Measurements from ENCODE around the gene CPT2. TPM values are rescaled to one million over a fixed set of nuclear protein-coding genes. Genes with fewer than 3 reads are reported as not detected.

CPT2 gene
- total RNA-seq, 1 experiment from 2014 or later: 35.7 TPM

GRCh38 chr1:53249706-53250105, 53.1 kb downstream of the CPT2 start:
- no peak overlapping the region for H3K4me3 ChIP-seq
- ChIA-PET POLR2A (ENCODE audit: unreplicated experiment) (no interaction called here), CTCF (no interaction called here)
- no peaks in the 10 kb centered on the region for H3K79me2 ChIP-seq (ENCODE audit: low read depth)
- intact Hi-C loops (cut with micrococcal nuclease; ENCODE audit: unreplicated experiment): no loop called here
- peaks cover 23% of the 10 kb centered on the region; the same call in 1 of the 2 replicates for H3K36me3 ChIP-seq (ENCODE audit: low read depth)
- no peaks in the 10 kb centered on the region for H3K4me1 ChIP-seq (replicated peaks; ENCODE audit: insufficient read depth)
- H3F3A ChIP-seq (ENCODE audit: insufficient read depth, low read depth): peaks cover 15% of the 10 kb centered on the region; the same call in 1 of the 2 replicates
- BruUV-seq (replicated peaks): no TSS peak
- H3K27ac ChIP-seq: no peak overlapping the region
- no peak for TF ChIP-seq EZH2 (IDR thresholded peaks at IDR 0.05; ENCODE audit: low read depth)
- no peak for TF ChIP-seq CTCF (conservative IDR thresholded peaks at IDR 0.05)
- H3K9me3 ChIP-seq (ENCODE audit: insufficient read depth, low read depth): no peaks in the 10 kb centered on the region
- H2AFZ ChIP-seq: no peak overlapping the region
- no peaks in the 10 kb centered on the region for H3K27me3 ChIP-seq (ENCODE audit: insufficient read depth, low read depth)
- no peak for DNase-seq
- no peaks in the 10 kb centered on the region for H4K20me1 ChIP-seq (ENCODE audit: insufficient read depth)
- H3K9me2 ChIP-seq (ENCODE audit: insufficient read depth): no peaks in the 10 kb centered on the region
- no peak overlapping the region for H3K4me2 ChIP-seq

- CTCF ChIA-PET: no interaction called here
- no peaks in the 10 kb centered on the region for H3K4me1 ChIP-seq (replicated peaks; ENCODE audit: insufficient read depth)
- no TSS peak for BruUV-seq (replicated peaks)
- H3K4me3 ChIP-seq: no peak overlapping the region
- TF ChIP-seq CTCF (conservative IDR thresholded peaks at IDR 0.05): no peak
- TF ChIP-seq EZH2 (IDR thresholded peaks at IDR 0.05; ENCODE audit: low read depth): no peak
- POLR2A ChIA-PET (ENCODE audit: unreplicated experiment): no interaction called here
- no peaks in the 10 kb centered on the region for H3K27me3 ChIP-seq (ENCODE audit: insufficient read depth, low read depth)
- H4K20me1 ChIP-seq (ENCODE audit: insufficient read depth): no peaks in the 10 kb centered on the region
- intact Hi-C loops (cut with micrococcal nuclease; ENCODE audit: unreplicated experiment): no loop called here
- H3K27ac ChIP-seq: no peak overlapping the region
- H3K4me2 ChIP-seq: no peak overlapping the region
- H2AFZ ChIP-seq: no peak overlapping the region
- no peaks in the 10 kb centered on the region for H3K9me2 ChIP-seq (ENCODE audit: insufficient read depth)
- peaks cover 28% of the 10 kb centered on the region for H3K36me3 ChIP-seq (ENCODE audit: low read depth)
- H3K79me2 ChIP-seq (ENCODE audit: low read depth): no peaks in the 10 kb centered on the region
- DNase-seq: no peak
- no peaks in the 10 kb centered on the region for H3K9me3 ChIP-seq (ENCODE audit: insufficient read depth, low read depth)
- H3F3A ChIP-seq (ENCODE audit: insufficient read depth, low read depth): peaks cover 12% of the 10 kb centered on the region; the same call in 1 of the 2 replicates
Observed at GRCh38 chr1:53250325-53250724, 53.7 kb downstream of the CPT2 start.

GRCh38 chr1:53254011-53254640, 57.5 kb downstream of the CPT2 start:
- Histone ChIP-seq H3K79me2 (ENCODE audit: low read depth) (no peaks in the 10 kb centered on the region), H3K4me1 (replicated peaks; ENCODE audit: insufficient read depth) (no peaks in the 10 kb centered on the region), H4K20me1 (ENCODE audit: insufficient read depth) (no peaks in the 10 kb centered on the region; the same call in 1 of the 2 replicates), H3K27me3 (ENCODE audit: insufficient read depth, low read depth) (no peaks in the 10 kb centered on the region), H3F3A (ENCODE audit: insufficient read depth, low read depth) (no peaks in the 10 kb centered on the region; the same call in 1 of the 2 replicates), H3K4me3 (no peak overlapping the region), H3K4me2 (no peak overlapping the region), H3K27ac (no peak overlapping the region), H3K9me2 (ENCODE audit: insufficient read depth) (no peaks in the 10 kb centered on the region), H3K36me3 (ENCODE audit: low read depth) (peaks cover 33% of the 10 kb centered on the region; the same call in 1 of the 2 replicates), H3K9me3 (ENCODE audit: insufficient read depth, low read depth) (no peaks in the 10 kb centered on the region), H2AFZ (no peak overlapping the region)
- ChIA-PET CTCF (interaction anchor here (0.6 kb wide), 1 partner anchor 427 kb away, joined by 3 read pairs; no protein-coding TSS in a partner anchor), POLR2A (ENCODE audit: unreplicated experiment) (interaction anchor here (0.7 kb wide), 1 partner anchor 518 kb away, joined by 9 read pairs; no protein-coding TSS in a partner anchor)
- intact Hi-C loops (cut with micrococcal nuclease; ENCODE audit: unreplicated experiment): no loop called here
- no TSS peak for BruUV-seq (replicated peaks)
- TF ChIP-seq EZH2 (IDR thresholded peaks at IDR 0.05; ENCODE audit: low read depth) (no peak), CTCF (conservative IDR thresholded peaks at IDR 0.05) (no peak)
- no peak for DNase-seq

All from PC-9 (cell line).